ENCODE data around the gene NRCAM. TPM values are rescaled to one million over a fixed set of nuclear protein-coding genes. Genes with fewer than 3 reads are reported as not detected.

NRCAM gene
- total and polyA plus RNA-seq, 4 donors: 0.17 to 3.2 (median 0.64) TPM

DNA sequence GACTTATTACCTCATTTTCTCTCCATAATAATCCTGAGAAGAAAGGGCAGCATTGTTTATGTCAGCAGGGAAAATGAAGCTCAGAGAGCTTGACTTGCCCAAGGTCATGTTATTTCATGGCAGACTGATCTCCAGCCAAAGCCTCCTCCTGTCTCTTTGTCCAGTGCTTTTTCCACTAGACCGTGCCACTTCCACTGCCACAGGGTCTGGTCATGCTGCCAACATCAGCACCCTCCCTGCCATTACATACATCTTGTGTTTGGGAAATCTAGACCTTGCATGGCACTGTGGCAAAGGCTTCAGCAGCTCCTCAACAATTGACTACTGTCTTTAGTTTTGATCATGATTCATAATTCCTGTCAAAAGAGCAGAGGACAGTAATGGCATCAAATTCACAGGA, 25.1 kb downstream of the NRCAM start:
- Histone ChIP-seq H3K4me1 (ENCODE audit: control insufficient read depth in 4 of 4, insufficient read depth in 4 of 4, low read length in 3 of 4) (no peaks in the 10 kb centered on the region), H3K9me3 (ENCODE audit: control insufficient read depth in 4 of 4, low read length in 3 of 4) (no peaks in the 10 kb centered on the region), H3K4me3 (ENCODE audit: low read depth in 1 of 3, low read length in 3 of 3) (no peak overlapping the region), H3K9ac (ENCODE audit: low read depth in 1 of 2, low read length in 2 of 2) (no peak overlapping the region), H3K27ac (ENCODE audit: low read depth in 1 of 2, low read length in 2 of 2) (no peak overlapping the region), H3K27me3 (ENCODE audit: control insufficient read depth in 4 of 4, insufficient read depth in 4 of 4, low read length in 3 of 4) (no peaks in the 10 kb centered on the region), H3K36me3 (ENCODE audit: control insufficient read depth in 4 of 4, insufficient read depth in 3 of 4, low read depth in 1 of 4, low read length in 3 of 4) (no peaks in the 10 kb centered on the region)
- WGBS: 93% methylated on average over 1 of the region's 1 CpG
- DNase-seq (ENCODE audit: low spot score): no peak
- no peak for TF ChIP-seq JUND (IDR thresholded peaks at IDR 0.05)
- TF ChIP-seq, protein P1, sequence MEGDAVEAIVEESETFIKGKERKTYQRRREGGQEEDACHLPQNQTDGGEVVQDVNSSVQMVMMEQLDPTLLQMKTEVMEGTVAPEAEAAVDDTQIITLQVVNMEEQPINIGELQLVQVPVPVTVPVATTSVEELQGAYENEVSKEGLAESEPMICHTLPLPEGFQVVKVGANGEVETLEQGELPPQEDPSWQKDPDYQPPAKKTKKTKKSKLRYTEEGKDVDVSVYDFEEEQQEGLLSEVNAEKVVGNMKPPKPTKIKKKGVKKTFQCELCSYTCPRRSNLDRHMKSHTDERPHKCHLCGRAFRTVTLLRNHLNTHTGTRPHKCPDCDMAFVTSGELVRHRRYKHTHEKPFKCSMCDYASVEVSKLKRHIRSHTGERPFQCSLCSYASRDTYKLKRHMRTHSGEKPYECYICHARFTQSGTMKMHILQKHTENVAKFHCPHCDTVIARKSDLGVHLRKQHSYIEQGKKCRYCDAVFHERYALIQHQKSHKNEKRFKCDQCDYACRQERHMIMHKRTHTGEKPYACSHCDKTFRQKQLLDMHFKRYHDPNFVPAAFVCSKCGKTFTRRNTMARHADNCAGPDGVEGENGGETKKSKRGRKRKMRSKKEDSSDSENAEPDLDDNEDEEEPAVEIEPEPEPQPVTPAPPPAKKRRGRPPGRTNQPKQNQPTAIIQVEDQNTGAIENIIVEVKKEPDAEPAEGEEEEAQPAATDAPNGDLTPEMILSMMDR (IDR thresholded peaks at IDR 0.05; ENCODE audit: low read depth, low read length, missing input control): no peak
- TF ChIP-seq, protein P2, sequence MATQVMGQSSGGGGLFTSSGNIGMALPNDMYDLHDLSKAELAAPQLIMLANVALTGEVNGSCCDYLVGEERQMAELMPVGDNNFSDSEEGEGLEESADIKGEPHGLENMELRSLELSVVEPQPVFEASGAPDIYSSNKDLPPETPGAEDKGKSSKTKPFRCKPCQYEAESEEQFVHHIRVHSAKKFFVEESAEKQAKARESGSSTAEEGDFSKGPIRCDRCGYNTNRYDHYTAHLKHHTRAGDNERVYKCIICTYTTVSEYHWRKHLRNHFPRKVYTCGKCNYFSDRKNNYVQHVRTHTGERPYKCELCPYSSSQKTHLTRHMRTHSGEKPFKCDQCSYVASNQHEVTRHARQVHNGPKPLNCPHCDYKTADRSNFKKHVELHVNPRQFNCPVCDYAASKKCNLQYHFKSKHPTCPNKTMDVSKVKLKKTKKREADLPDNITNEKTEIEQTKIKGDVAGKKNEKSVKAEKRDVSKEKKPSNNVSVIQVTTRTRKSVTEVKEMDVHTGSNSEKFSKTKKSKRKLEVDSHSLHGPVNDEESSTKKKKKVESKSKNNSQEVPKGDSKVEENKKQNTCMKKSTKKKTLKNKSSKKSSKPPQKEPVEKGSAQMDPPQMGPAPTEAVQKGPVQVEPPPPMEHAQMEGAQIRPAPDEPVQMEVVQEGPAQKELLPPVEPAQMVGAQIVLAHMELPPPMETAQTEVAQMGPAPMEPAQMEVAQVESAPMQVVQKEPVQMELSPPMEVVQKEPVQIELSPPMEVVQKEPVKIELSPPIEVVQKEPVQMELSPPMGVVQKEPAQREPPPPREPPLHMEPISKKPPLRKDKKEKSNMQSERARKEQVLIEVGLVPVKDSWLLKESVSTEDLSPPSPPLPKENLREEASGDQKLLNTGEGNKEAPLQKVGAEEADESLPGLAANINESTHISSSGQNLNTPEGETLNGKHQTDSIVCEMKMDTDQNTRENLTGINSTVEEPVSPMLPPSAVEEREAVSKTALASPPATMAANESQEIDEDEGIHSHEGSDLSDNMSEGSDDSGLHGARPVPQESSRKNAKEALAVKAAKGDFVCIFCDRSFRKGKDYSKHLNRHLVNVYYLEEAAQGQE (IDR thresholded peaks at IDR 0.05): no peak
- TF ChIP-seq RXRA (IDR thresholded peaks at IDR 0.05): no peak
- TF ChIP-seq RAD21 (IDR thresholded peaks at IDR 0.05): no peak
- no peak for TF ChIP-seq TAF1 (conservative IDR thresholded peaks at IDR 0.05)
- no peak for TF ChIP-seq YY1 (IDR thresholded peaks at IDR 0.05)
- TF ChIP-seq HNF4G (IDR thresholded peaks at IDR 0.05): no peak
- TF ChIP-seq, protein P3, sequence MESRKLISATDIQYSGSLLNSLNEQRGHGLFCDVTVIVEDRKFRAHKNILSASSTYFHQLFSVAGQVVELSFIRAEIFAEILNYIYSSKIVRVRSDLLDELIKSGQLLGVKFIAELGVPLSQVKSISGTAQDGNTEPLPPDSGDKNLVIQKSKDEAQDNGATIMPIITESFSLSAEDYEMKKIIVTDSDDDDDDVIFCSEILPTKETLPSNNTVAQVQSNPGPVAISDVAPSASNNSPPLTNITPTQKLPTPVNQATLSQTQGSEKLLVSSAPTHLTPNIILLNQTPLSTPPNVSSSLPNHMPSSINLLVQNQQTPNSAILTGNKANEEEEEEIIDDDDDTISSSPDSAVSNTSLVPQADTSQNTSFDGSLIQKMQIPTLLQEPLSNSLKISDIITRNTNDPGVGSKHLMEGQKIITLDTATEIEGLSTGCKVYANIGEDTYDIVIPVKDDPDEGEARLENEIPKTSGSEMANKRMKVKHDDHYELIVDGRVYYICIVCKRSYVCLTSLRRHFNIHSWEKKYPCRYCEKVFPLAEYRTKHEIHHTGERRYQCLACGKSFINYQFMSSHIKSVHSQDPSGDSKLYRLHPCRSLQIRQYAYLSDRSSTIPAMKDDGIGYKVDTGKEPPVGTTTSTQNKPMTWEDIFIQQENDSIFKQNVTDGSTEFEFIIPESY (IDR thresholded peaks at IDR 0.05): no peak
- TF ChIP-seq HNF4A (conservative IDR thresholded peaks at IDR 0.05): no peak
- TF ChIP-seq, protein P4, sequence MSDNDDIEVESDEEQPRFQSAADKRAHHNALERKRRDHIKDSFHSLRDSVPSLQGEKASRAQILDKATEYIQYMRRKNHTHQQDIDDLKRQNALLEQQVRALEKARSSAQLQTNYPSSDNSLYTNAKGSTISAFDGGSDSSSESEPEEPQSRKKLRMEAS (IDR thresholded peaks at IDR 0.05): no peak
- TF ChIP-seq FOXA2 (IDR thresholded peaks at IDR 0.05): no peak
- no peak for TF ChIP-seq SP1 (IDR thresholded peaks at IDR 0.05)
- no peak for TF ChIP-seq GABPA (IDR thresholded peaks at IDR 0.05 in 1 of 2, conservative IDR thresholded peaks at IDR 0.05 in 1 of 2)
- TF ChIP-seq FOXA1 (IDR thresholded peaks at IDR 0.05): no peak
- TF ChIP-seq NR2F2 (IDR thresholded peaks at IDR 0.05): no peak
- TF ChIP-seq, protein P5, sequence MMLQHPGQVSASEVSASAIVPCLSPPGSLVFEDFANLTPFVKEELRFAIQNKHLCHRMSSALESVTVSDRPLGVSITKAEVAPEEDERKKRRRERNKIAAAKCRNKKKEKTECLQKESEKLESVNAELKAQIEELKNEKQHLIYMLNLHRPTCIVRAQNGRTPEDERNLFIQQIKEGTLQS (IDR thresholded peaks at IDR 0.05): no peak
- TF ChIP-seq EGR1 (IDR thresholded peaks at IDR 0.05; ENCODE audit: low read depth in 2 of 2): no peak

Measured in liver (tissue), 9 donors.